ENCODE results near the gene PPP2R1B.
A peak's percentile ranks its signal among the peaks of the same experiment; 100 is the strongest.

Gene PPP2R1B

GRCh38 chr11:111765984-111766833 lies at the start of gene PPP2R1B:
PPP2R1B (minus strand) TSS chr11:111766389; CDS start chr11:111766361, 28 bp downstream.
- peak; percentile 72 to 94 (median 88) for DNase-seq
- intact Hi-C loops (cut with DNase I): no loop called here

- intact Hi-C loops (cut with DNase I): no loop called here
These were observed 49.3 kb upstream of the PPP2R1B start for GRCh38 chr11:111815489-111815888.

GRCh38 chr11:111814557-111815320 lies 48.5 kb upstream of the PPP2R1B start:
- intact Hi-C loops (cut with DNase I): no loop called here
- no peak for DNase-seq

More at GRCh38 chr11:111815489-111815888, 49.3 kb upstream of the PPP2R1B start:
- DNase-seq: no peak

GRCh38 chr11:111814106-111814505 lies 47.9 kb upstream of the PPP2R1B start:
- peak in 6 of 42 donors; percentile 6 to 34 (median 24) for DNase-seq
- intact Hi-C loops (cut with DNase I): no loop called here

- DNase-seq: no peak
- intact Hi-C loops (cut with DNase I): no loop called here
These were observed 46.0 kb upstream of the PPP2R1B start for GRCh38 chr11:111812211-111812610.

GRCh38 chr11:111811445-111811844 lies 45.3 kb upstream of the PPP2R1B start:
- intact Hi-C loops (cut with DNase I): no loop called here
- no peak for DNase-seq

- intact Hi-C loops (cut with DNase I): no loop called here
- no peak for DNase-seq
These were observed 42.6 kb upstream of the PPP2R1B start for GRCh38 chr11:111808834-111809233.

GRCh38 chr11:111808063-111808588 lies 41.9 kb upstream of the PPP2R1B start:
- intact Hi-C loops (cut with DNase I): no loop called here
- no peak for DNase-seq

- intact Hi-C loops (cut with DNase I): no loop called here
- no peak for DNase-seq
These were observed 40.9 kb upstream of the PPP2R1B start for GRCh38 chr11:111807076-111807475.

- intact Hi-C loops (cut with DNase I): no loop called here
- no peak for DNase-seq
These were observed 34.9 kb upstream of the PPP2R1B start for GRCh38 chr11:111801135-111801534.

- no peak for DNase-seq
These were observed 32.1 kb upstream of the PPP2R1B start for GRCh38 chr11:111798279-111798678.

GRCh38 chr11:111797145-111797581 lies 31.0 kb upstream of the PPP2R1B start:
- intact Hi-C loops (cut with DNase I): no loop called here
- no peak for DNase-seq

More at GRCh38 chr11:111798279-111798678, 32.1 kb upstream of the PPP2R1B start:
- intact Hi-C loops (cut with DNase I): no loop called here

- no peak for DNase-seq
- intact Hi-C loops (cut with DNase I): no loop called here
These were observed 30.5 kb upstream of the PPP2R1B start for GRCh38 chr11:111796696-111797095.

- intact Hi-C loops (cut with DNase I): no loop called here
- no peak for DNase-seq
These were observed 29.3 kb upstream of the PPP2R1B start for GRCh38 chr11:111795334-111795985.

- intact Hi-C loops (cut with DNase I): no loop called here
- peak in 2 of 42 donors; percentile 15 for DNase-seq
These were observed 27.7 kb upstream of the PPP2R1B start for GRCh38 chr11:111793863-111794262.

GRCh38 chr11:111792955-111793500 lies 26.8 kb upstream of the PPP2R1B start:
- intact Hi-C loops (cut with DNase I): no loop called here
- no peak for DNase-seq

- intact Hi-C loops (cut with DNase I): no loop called here
- DNase-seq: no peak
These were observed 26.1 kb upstream of the PPP2R1B start for GRCh38 chr11:111792314-111792713.

GRCh38 chr11:111788464-111788863 lies 22.3 kb upstream of the PPP2R1B start:
- intact Hi-C loops (cut with DNase I): no loop called here
- no peak for DNase-seq

- no peak for DNase-seq
- intact Hi-C loops (cut with DNase I): no loop called here
These were observed 21.9 kb upstream of the PPP2R1B start for GRCh38 chr11:111788051-111788450.

All from head of caudate nucleus (tissue), 42 donors.